ENCODE measurements around the gene TACO1. TPM values are rescaled to one million over a fixed set of nuclear protein-coding genes. Genes with fewer than 3 reads are reported as not detected.
A peak's percentile ranks its signal among the peaks of the same experiment; 100 is the strongest.

Gene TACO1
- polyA plus RNA-seq (17.8 to 27.2 TPM (median 23.5 TPM) in 3 replicates), polyA minus RNA-seq (10.9 to 13.9 TPM (median 12.1 TPM) in 3 replicates)
- polyA plus RNA-seq (2011; ENCODE audit: low read depth), result 29.3 TPM
- polyA plus RNA-seq (2011; cell fraction: cytosol; rRNA removed), result 20.4 and 28.5 TPM in 2 replicates
- polyA plus RNA-seq (2011; cell fraction: nucleus; rRNA removed), result 16.4 and 17.8 TPM in 2 replicates
- 17.4 and 22.4 TPM in 2 replicates for polyA plus RNA-seq (2012; ENCODE audit: low replicate concordance)
- polyA minus RNA-seq (2011; cell fraction: cytosol; rRNA and poly(A)+ RNA removed), result 15.2 TPM
- polyA minus RNA-seq (2011; cell fraction: nucleus; rRNA and poly(A)+ RNA removed), result 5.0 and 9.3 TPM in 2 replicates

- Histone ChIP-seq H3K9ac (ENCODE audit: control insufficient read depth, extremely low read depth, insufficient read depth, low read length) (peak within 1 kb of the TSS; percentile 89), H3K27ac (ENCODE audit: control insufficient read depth, insufficient read depth, low read length) (peak within 1 kb of the TSS; percentile 77), H3K4me2 (ENCODE audit: control insufficient read depth, extremely low read depth, insufficient read depth, low read depth, low read length) (peak within 1 kb of the TSS; percentile 98), H3K79me2 (ENCODE audit: control insufficient read depth, insufficient read depth, low read length) (peaks cover 15% of the 10 kb centered on the region), H3K9me3 (ENCODE audit: control insufficient read depth, low read depth, low read length) (no peaks in the 10 kb centered on the region), H4K20me1 (ENCODE audit: control insufficient read depth, extremely low read depth, insufficient read depth, low read length) (no peaks in the 10 kb centered on the region), H3K9me1 (ENCODE audit: control insufficient read depth, extremely low read depth, insufficient read depth, low read length) (no peaks in the 10 kb centered on the region), H2AFZ (ENCODE audit: control insufficient read depth, low read length) (peak within 1 kb of the TSS; percentile 94), H3K36me3 (ENCODE audit: control insufficient read depth in 2 of 2, extremely low read depth in 1 of 2, insufficient read depth in 2 of 2, low read length in 2 of 2) (peaks cover 4 to 5% of the 10 kb centered on the region in 2 experiments), H3K4me3 (ENCODE audit: control insufficient read depth in 2 of 3, extremely low read depth in 1 of 3, insufficient read depth in 2 of 3, low read depth in 1 of 3, low read length in 3 of 3) (peak within 1 kb of the TSS; percentile 91 to 94 (median 93)), H3K4me1 (ENCODE audit: control insufficient read depth, extremely low read depth, insufficient read depth, low read length) (peaks cover 12% of the 10 kb centered on the region), H3K27me3 (ENCODE audit: control insufficient read depth, extremely low read depth, insufficient read depth, low read length) (no peaks in the 10 kb centered on the region)
- FAIRE-seq (no peak), DNase-seq (ENCODE audit: low read depth, low spot score) (peak; percentile 11)
- dilution Hi-C loops (cut with MboI; ENCODE audit: extremely low pct_ligation_motif_present, low sequenced_read_pairs), result no loop called here
- TF ChIP-seq, protein P1, sequence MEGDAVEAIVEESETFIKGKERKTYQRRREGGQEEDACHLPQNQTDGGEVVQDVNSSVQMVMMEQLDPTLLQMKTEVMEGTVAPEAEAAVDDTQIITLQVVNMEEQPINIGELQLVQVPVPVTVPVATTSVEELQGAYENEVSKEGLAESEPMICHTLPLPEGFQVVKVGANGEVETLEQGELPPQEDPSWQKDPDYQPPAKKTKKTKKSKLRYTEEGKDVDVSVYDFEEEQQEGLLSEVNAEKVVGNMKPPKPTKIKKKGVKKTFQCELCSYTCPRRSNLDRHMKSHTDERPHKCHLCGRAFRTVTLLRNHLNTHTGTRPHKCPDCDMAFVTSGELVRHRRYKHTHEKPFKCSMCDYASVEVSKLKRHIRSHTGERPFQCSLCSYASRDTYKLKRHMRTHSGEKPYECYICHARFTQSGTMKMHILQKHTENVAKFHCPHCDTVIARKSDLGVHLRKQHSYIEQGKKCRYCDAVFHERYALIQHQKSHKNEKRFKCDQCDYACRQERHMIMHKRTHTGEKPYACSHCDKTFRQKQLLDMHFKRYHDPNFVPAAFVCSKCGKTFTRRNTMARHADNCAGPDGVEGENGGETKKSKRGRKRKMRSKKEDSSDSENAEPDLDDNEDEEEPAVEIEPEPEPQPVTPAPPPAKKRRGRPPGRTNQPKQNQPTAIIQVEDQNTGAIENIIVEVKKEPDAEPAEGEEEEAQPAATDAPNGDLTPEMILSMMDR (optimal IDR thresholded peaks at IDR 0.05 in 1 of 3, IDR thresholded peaks at IDR 0.05 in 1 of 3, conservative IDR thresholded peaks at IDR 0.05 in 1 of 3; ENCODE audit: extremely low read depth in 1 of 3, insufficient read depth in 2 of 3, low read length in 3 of 3), result no peak
- TF ChIP-seq EZH2 (IDR thresholded peaks at IDR 0.05; ENCODE audit: low read length), result no peak
Observed at GRCh38 chr17:63600569-63601438, at the start of gene TACO1. Gene TACO1, plus strand, starts transcription at chr17:63600895. Its CDS starts 189 bp downstream, at chr17:63601084.

DNA sequence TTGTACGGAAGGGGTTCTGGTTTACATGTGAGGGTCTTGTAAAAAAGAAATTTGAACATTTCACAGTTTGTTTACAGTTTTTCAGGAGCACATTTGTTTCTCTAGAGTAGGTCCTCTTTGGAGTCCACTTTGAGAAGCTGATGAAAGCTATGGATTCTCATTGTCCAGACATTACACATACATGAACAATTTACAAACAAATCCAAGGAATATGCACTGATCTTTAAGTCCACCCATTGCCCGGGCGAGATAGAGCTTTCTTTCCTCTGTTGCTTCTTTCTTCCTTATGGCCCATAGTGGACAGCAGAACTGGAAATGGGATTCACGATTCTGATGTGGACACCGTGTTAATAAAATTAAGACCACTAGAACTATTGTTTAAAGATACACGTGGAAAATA lies 48.5 kb upstream of the TACO1 start:
- FAIRE-seq, result no peak

More for the DNA sequence above, 48.5 kb upstream of the TACO1 start:
- Histone ChIP-seq H4K20me1 (ENCODE audit: control insufficient read depth, extremely low read depth, insufficient read depth, low read length) (no peaks in the 10 kb centered on the region), H3K4me3 (ENCODE audit: control insufficient read depth in 2 of 3, extremely low read depth in 1 of 3, insufficient read depth in 2 of 3, low read depth in 1 of 3, low read length in 3 of 3) (peak overlapping the region; percentile 45 to 97 (median 61)), H3K4me2 (ENCODE audit: control insufficient read depth, extremely low read depth, insufficient read depth, low read depth, low read length) (peak overlapping the region; percentile 86), H2AFZ (ENCODE audit: control insufficient read depth, low read length) (no peak overlapping the region), H3K27me3 (ENCODE audit: control insufficient read depth, extremely low read depth, insufficient read depth, low read length) (no peaks in the 10 kb centered on the region), H3K27ac (ENCODE audit: control insufficient read depth, insufficient read depth, low read length) (no peak overlapping the region), H3K4me1 (ENCODE audit: control insufficient read depth, extremely low read depth, insufficient read depth, low read length) (peaks cover 13% of the 10 kb centered on the region), H3K9me3 (ENCODE audit: control insufficient read depth, low read depth, low read length) (no peaks in the 10 kb centered on the region), H3K9me1 (ENCODE audit: control insufficient read depth, extremely low read depth, insufficient read depth, low read length) (no peaks in the 10 kb centered on the region), H3K9ac (ENCODE audit: control insufficient read depth, extremely low read depth, insufficient read depth, low read length) (peak overlapping the region; percentile 24), H3K79me2 (ENCODE audit: control insufficient read depth, insufficient read depth, low read length) (peaks cover 66% of the 10 kb centered on the region), H3K36me3 (ENCODE audit: control insufficient read depth in 2 of 2, extremely low read depth in 1 of 2, insufficient read depth in 2 of 2, low read length in 2 of 2) (peaks cover 0 to 3% of the 10 kb centered on the region in 2 experiments)
- no peak for DNase-seq (ENCODE audit: low read depth, low spot score)
- dilution Hi-C loops (cut with MboI; ENCODE audit: extremely low pct_ligation_motif_present, low sequenced_read_pairs), result no loop called here
- TF ChIP-seq, protein P1 (optimal IDR thresholded peaks at IDR 0.05 in 1 of 3, IDR thresholded peaks at IDR 0.05 in 1 of 3, conservative IDR thresholded peaks at IDR 0.05 in 1 of 3; ENCODE audit: extremely low read depth in 1 of 3, insufficient read depth in 2 of 3, low read length in 3 of 3), result no peak
- TF ChIP-seq EZH2 (IDR thresholded peaks at IDR 0.05; ENCODE audit: low read length), result no peak

Data from keratinocyte (primary cell).